HepG2 (cell line): ENCODE measurements around the gene EXOC7. TPM values are rescaled to one million over a fixed set of nuclear protein-coding genes. Genes with fewer than 3 reads are reported as not detected.
A peak's percentile ranks its signal among the peaks of the same experiment; 100 is the strongest.

ENCODE experiments used
- MED13 ChIP-seq: sonication (generic); formaldehyde crosslinking; IDR thresholded peaks from 2 replicates; pipeline ENCODE4 v1.5.0; 2020; ENCODE audit warnings: missing genetic modification reagents
- NCOA5 ChIP-seq: sonication (generic); formaldehyde crosslinking; IDR thresholded peaks from 2 replicates; pipeline ENCODE4 v1.4.0; 2020; ENCODE audit warnings: missing genetic modification reagents
- NKX3-1 ChIP-seq: sonication (generic); formaldehyde crosslinking; IDR thresholded peaks from 2 replicates; pipeline ENCODE4 v1.5.0; 2020; ENCODE audit warnings: missing genetic modification reagents
- POLR2G ChIP-seq: fragments of 200-400 bp; formaldehyde crosslinking; IDR thresholded peaks from 2 replicates; pipeline ENCODE4 v1.6.1; 2018; ENCODE audit warnings: mild to moderate bottlenecking, low read depth, low read length, moderate library complexity
- ZBTB42 ChIP-seq: sonication (generic); formaldehyde crosslinking; IDR thresholded peaks from 2 replicates; pipeline ENCODE4 v1.5.0; 2020; ENCODE audit warnings: mild to moderate bottlenecking, missing genetic modification reagents
- ZHX1 ChIP-seq: sonication (generic); formaldehyde crosslinking; IDR thresholded peaks from 2 replicates; pipeline ENCODE4 v1.8.1; 2022; ENCODE audit warnings: low read depth, mild to moderate bottlenecking, missing genetic modification reagents
- ZNF138 ChIP-seq: sonication (generic); formaldehyde crosslinking; IDR thresholded peaks from 2 replicates; pipeline ENCODE4 v1.5.0; 2020; ENCODE audit warnings: mild to moderate bottlenecking, low read depth, missing genetic modification reagents
- ZNF263 ChIP-seq: sonication (generic); formaldehyde crosslinking; IDR thresholded peaks from 2 replicates; pipeline ENCODE4 v1.4.0; 2020; ENCODE audit warnings: missing genetic modification reagents
- ZNF407 ChIP-seq: sonication (generic); formaldehyde crosslinking; IDR thresholded peaks from one replicate; pipeline ENCODE4 v1.5.1; 2020; ENCODE audit warnings: mild to moderate bottlenecking, missing genetic modification reagents; ENCODE audit errors: not compliant biosample characterization
- ZNF430 ChIP-seq: sonication (generic); formaldehyde crosslinking; IDR thresholded peaks from 2 replicates; pipeline ENCODE4 v1.9.0; 2021; ENCODE audit warnings: mild to moderate bottlenecking, missing genetic modification reagents
- ZNF572 ChIP-seq: sonication (generic); formaldehyde crosslinking; IDR thresholded peaks from 2 replicates; pipeline ENCODE4 v1.5.1; 2020; ENCODE audit warnings: mild to moderate bottlenecking, missing genetic modification reagents
- ZNF614 ChIP-seq: IDR thresholded peaks from 2 replicates; pipeline ENCODE4 v1.6.1; 2018; ENCODE audit warnings: missing biosample characterization, missing genetic modification reagents, inconsistent platforms, borderline replicate concordance
- ZNF691 ChIP-seq: sonication (generic); formaldehyde crosslinking; IDR thresholded peaks from 2 replicates; pipeline ENCODE4 v1.4.0; 2020; ENCODE audit warnings: missing genetic modification reagents, low read depth, mild to moderate bottlenecking, borderline replicate concordance
- ZNF772 ChIP-seq: sonication (generic); formaldehyde crosslinking; IDR thresholded peaks from 2 replicates; pipeline ENCODE4 v1.5.0; 2020; ENCODE audit warnings: mild to moderate bottlenecking, missing genetic modification reagents
- ZSCAN21 ChIP-seq: sonication (generic); formaldehyde crosslinking; IDR thresholded peaks from 2 replicates; pipeline ENCODE4 v1.8.0; 2022; ENCODE audit warnings: mild to moderate bottlenecking, missing genetic modification reagents, moderate library complexity, borderline replicate concordance
- polyA plus RNA-seq, 8 experiments: library from polyadenylated mRNA; depleted of rRNA in 3 of 8; stranded (reverse) in 7 of 8; unstranded in 1 of 8; fragments of >200 nt; fragmentation: Illumina TruSeq in 4 of 8; extraction: Trizol in 4 of 8; gene quantifications; 2 replicates each; pipeline versions ENCODE4 v1.2.1 to v1.2.3, GENCODE V29; 2011 to 2016; ENCODE audit warnings: low read depth in 4 of 8, missing spikeins in 1 of 8, mixed read lengths in 1 of 8; ENCODE audit not compliant: insufficient read depth in 1 of 8
- total RNA-seq, 5 experiments: library from RNA; depleted of rRNA; stranded (reverse); fragments of >200 nt; fragmentation: Illumina TruSeq; extraction: Trizol; gene quantifications; 2 replicates each; pipeline ENCODE4 v1.2.3, GENCODE V29; 2016; ENCODE audit warnings: low read depth in 1 of 5

Gene EXOC7
- total and polyA plus RNA-seq, 2 of the 13 experiments (the other 11 are each of a cell fraction or from before 2014, with no cell fraction given), result 86.9 to 116 TPM

GRCh38 chr17:76138896-76139752, 35.5 kb upstream of the EXOC7 start (continued):
- peak; percentile 11 for TF ChIP-seq ZNF407 (CRISPR knock-in tag)
- 0 out of 2 replicates have a peak, but pooled peaks have one; percentile 4 for TF ChIP-seq ZNF691 (CRISPR knock-in tag)
- no peak for TF ChIP-seq POLR2G
- peak; percentile 96; the same call in 1 of the 2 replicates for TF ChIP-seq ZNF572 (CRISPR knock-in tag)
- TF ChIP-seq ZSCAN21, result no peak
- 0 out of 2 replicates have a peak, but pooled peaks have one; percentile 4 for TF ChIP-seq ZNF263
- TF ChIP-seq ZHX1 (CRISPR knock-in tag), result 0 out of 2 replicates have a peak, but pooled peaks have one; percentile 5
- peak; percentile 29; the same call in 1 of the 2 replicates for TF ChIP-seq NCOA5 (CRISPR knock-in tag)
- peak; percentile 13; the same call in 1 of the 2 replicates for TF ChIP-seq ZNF430 (CRISPR knock-in tag)
- 0 out of 2 replicates have a peak, but pooled peaks have one; percentile 42 for TF ChIP-seq NKX3-1 (CRISPR knock-in tag)
- TF ChIP-seq ZBTB42, result peak; percentile 2; the same call in 1 of the 2 replicates
- peak; percentile 30; the same call in 1 of the 2 replicates for TF ChIP-seq ZNF138 (CRISPR knock-in tag)
- 0 out of 2 replicates have a peak, but pooled peaks have one; percentile 36 for TF ChIP-seq MED13 (CRISPR knock-in tag)
- TF ChIP-seq ZNF614 (CRISPR knock-in tag), result no peak
- 0 out of 2 replicates have a peak, but pooled peaks have one; percentile 7 for TF ChIP-seq ZNF772
